Uterus (tissue), 4 donors: ENCODE measurements around the gene COPS3. TPM values are rescaled to one million over a fixed set of nuclear protein-coding genes. Genes with fewer than 3 reads are reported as not detected.

Experiments used
- DNase-seq, 2 donors: peaks; one replicate each; pipeline ENCODE4 v3.0.0-alpha.2; 2019 to 2020
- H3K27ac ChIP-seq, 2 donors: fragments of 200-600 bp; sonication (generic); 1 replicate in 1 of 2; 2 replicates in 1 of 2; pipeline ENCODE4 v1.5.1; 2016 to 2018
- H3K27me3 ChIP-seq, 2 donors: fragments of 200-600 bp; sonication (generic); one replicate each; pipeline ENCODE4 v1.5.1; 2018 to 2019; ENCODE audit warnings: control low read depth in 1 of 2
- H3K36me3 ChIP-seq, 2 donors: fragments of 200-600 bp; sonication (generic); one replicate each; pipeline ENCODE4 v1.5.1; 2019; ENCODE audit warnings: control low read depth in 1 of 2
- H3K4me1 ChIP-seq, 2 donors: fragments of 200-600 bp; sonication (generic); one replicate each; pipeline ENCODE4 v1.5.1; 2018 to 2019; ENCODE audit warnings: control low read depth in 1 of 2
- H3K4me3 ChIP-seq, 2 donors: fragments of 200-600 bp; sonication (generic); 1 replicate in 1 of 2; 2 replicates in 1 of 2; pipeline ENCODE4 v1.5.1; 2018 to 2019; ENCODE audit warnings: mild to moderate bottlenecking in 1 of 2
- H3K9me3 ChIP-seq, 2 donors: fragments of 200-600 bp; sonication (generic); one replicate each; pipeline ENCODE4 v1.5.1; 2019; ENCODE audit warnings: control low read depth in 1 of 2
- CTCF ChIP-seq, 4 experiments: fragments of 200-600 bp in 2 of 4; fragments of 450-650 bp in 2 of 4; sonication (generic) in 2 of 4; IDR thresholded peaks; one replicate each; pipeline ENCODE4 v1.5.1; 2016 to 2019; ENCODE audit warnings: antibody characterized with exemption in 4 of 4, mild to moderate bottlenecking in 2 of 4, moderate library complexity in 1 of 4
- POLR2A ChIP-seq, 2 donors: fragments of 450-650 bp; IDR thresholded peaks; one replicate each; pipeline ENCODE4 v1.6.1; 2016; ENCODE audit warnings: antibody characterized with exemption in 2 of 2, mild to moderate bottlenecking in 1 of 2, moderate library complexity in 1 of 2
- intact Hi-C: fragments of 100-400 bp; cut with DNase I; formaldehyde crosslinking; loops from one replicate; pipeline ENCODE4 v1.15.1; 2023; ENCODE audit warnings: low total_unique reads
- total RNA-seq, 4 donors: library from RNA; depleted of rRNA in 3 of 4; stranded (reverse); fragments of >200 nt in 3 of 4; gene quantifications; one replicate each; pipeline versions ENCODE4 v1.1.0 to v1.2.4, GENCODE V29; 2014 to 2023
- donor health status: DM: yes; HTN: yes; CAD: no.

Gene COPS3
- total RNA-seq, 4 donors from 2014 or later: 13.1 to 83.3 (median 49.4) TPM

GRCh38 chr17:17325228-17325627 is 44.2 kb upstream of the COPS3 start:
- H3K4me1 ChIP-seq: no peaks in the 10 kb centered on the region
- intact Hi-C loops: no loop called here
- DNase-seq: no peak
- H3K27ac ChIP-seq: no peak overlapping the region
- TF ChIP-seq POLR2A (IDR thresholded peaks at IDR 0.05): no peak
- TF ChIP-seq CTCF (IDR thresholded peaks at IDR 0.05): no peak
- no peaks in the 10 kb centered on the region for H3K9me3 ChIP-seq
- H3K27me3 ChIP-seq: no peaks in the 10 kb centered on the region
- H3K4me3 ChIP-seq: no peak overlapping the region
- H3K36me3 ChIP-seq: no peaks in the 10 kb centered on the region

- no peaks in the 10 kb centered on the region for H3K27me3 ChIP-seq
- H3K4me3 ChIP-seq: no peak overlapping the region
- no peaks in the 10 kb centered on the region for H3K4me1 ChIP-seq
- intact Hi-C loops: no loop called here
- TF ChIP-seq POLR2A (IDR thresholded peaks at IDR 0.05) (no peak), CTCF (IDR thresholded peaks at IDR 0.05) (no peak)
- no peak for DNase-seq
- no peak overlapping the region for H3K27ac ChIP-seq
- no peaks in the 10 kb centered on the region for H3K9me3 ChIP-seq
- no peaks in the 10 kb centered on the region for H3K36me3 ChIP-seq
These were observed 43.6 kb upstream of the COPS3 start for GRCh38 chr17:17324616-17325015.

- H3K27ac ChIP-seq: no peak overlapping the region
- H3K9me3 ChIP-seq: no peaks in the 10 kb centered on the region
- no peak for DNase-seq
- H3K4me1 ChIP-seq: no peaks in the 10 kb centered on the region
- H3K27me3 ChIP-seq: no peaks in the 10 kb centered on the region
- no peaks in the 10 kb centered on the region for H3K36me3 ChIP-seq
- no peak for TF ChIP-seq POLR2A (IDR thresholded peaks at IDR 0.05)
- no peak for TF ChIP-seq CTCF (IDR thresholded peaks at IDR 0.05)
- no peak overlapping the region for H3K4me3 ChIP-seq
- intact Hi-C loops: no loop called here
These were observed 41.8 kb upstream of the COPS3 start for GRCh38 chr17:17322516-17323510.

GRCh38 chr17:17321356-17322025 is 40.4 kb upstream of the COPS3 start:
- Histone ChIP-seq H3K4me1 (no peaks in the 10 kb centered on the region), H3K9me3 (no peaks in the 10 kb centered on the region), H3K36me3 (no peaks in the 10 kb centered on the region), H3K27me3 (no peaks in the 10 kb centered on the region), H3K4me3 (no peak overlapping the region), H3K27ac (no peak overlapping the region)
- DNase-seq: no peak
- intact Hi-C loops: no loop called here
- TF ChIP-seq CTCF (IDR thresholded peaks at IDR 0.05) (no peak), POLR2A (IDR thresholded peaks at IDR 0.05) (no peak)

GRCh38 chr17:17320911-17321220 is 39.8 kb upstream of the COPS3 start:
- Histone ChIP-seq H3K36me3 (no peaks in the 10 kb centered on the region), H3K4me1 (no peaks in the 10 kb centered on the region), H3K9me3 (no peaks in the 10 kb centered on the region), H3K4me3 (no peak overlapping the region), H3K27me3 (no peaks in the 10 kb centered on the region), H3K27ac (no peak overlapping the region)
- TF ChIP-seq CTCF (IDR thresholded peaks at IDR 0.05) (no peak), POLR2A (IDR thresholded peaks at IDR 0.05) (no peak)
- intact Hi-C loops: no loop called here
- no peak for DNase-seq
